GM15510 (cell line): ENCODE measurements around the gene KRTAP12-2.
"Not testable (repeated sequence)": the region's sequence is repeated elsewhere in the genome, so short reads cannot be mapped to it uniquely, and the experiment has no call there.

ENCODE experiments used
- POLR2A ChIP-seq: IDR thresholded peaks from 3 replicates; pipeline ENCODE4 v1.6.1; 2011; ENCODE audit warnings: borderline replicate concordance; ENCODE audit not compliant: insufficient read length; ENCODE audit errors: extremely low read depth

KRTAP12-2 gene

GRCh38 chr21:44650265-44650972, 16.3 kb downstream of the KRTAP12-2 start:
- no peak for TF ChIP-seq POLR2A

GRCh38 chr21:44649521-44650100, 17.1 kb downstream of the KRTAP12-2 start:
- no peak for TF ChIP-seq POLR2A

GRCh38 chr21:44648557-44649311, 18.0 kb downstream of the KRTAP12-2 start:
- no peak for TF ChIP-seq POLR2A

- no peak for TF ChIP-seq POLR2A
Observed at GRCh38 chr21:44647222-44647552, 19.5 kb downstream of the KRTAP12-2 start.

GRCh38 chr21:44646366-44647221, 20.1 kb downstream of the KRTAP12-2 start, which contains the start of gene KRTAP10-11:
Gene KRTAP10-11 (plus strand): TSS chr21:44646414. CDS start chr21:44646459, 45 bp downstream.
- TF ChIP-seq POLR2A: not testable (repeated sequence)

- TF ChIP-seq POLR2A: no peak
Observed at GRCh38 chr21:44644878-44645277, 21.8 kb downstream of the KRTAP12-2 start.

GRCh38 chr21:44643741-44644310, 22.9 kb downstream of the KRTAP12-2 start:
- TF ChIP-seq POLR2A: no peak

GRCh38 chr21:44640761-44641160, 26.0 kb downstream of the KRTAP12-2 start:
- no peak for TF ChIP-seq POLR2A

- no peak for TF ChIP-seq POLR2A
Observed at GRCh38 chr21:44639331-44639655, 27.4 kb downstream of the KRTAP12-2 start.

- no peak for TF ChIP-seq POLR2A
Observed at GRCh38 chr21:44637018-44637850, 29.5 kb downstream of the KRTAP12-2 start, which contains the start of gene KRTAP10-10. Gene KRTAP10-10 (plus strand): TSS chr21:44637356. CDS start chr21:44637418, 62 bp downstream.

- TF ChIP-seq POLR2A: no peak
Observed at GRCh38 chr21:44636209-44637017, 30.3 kb downstream of the KRTAP12-2 start.

GRCh38 chr21:44632067-44632466, 34.7 kb downstream of the KRTAP12-2 start:
- no peak for TF ChIP-seq POLR2A

- TF ChIP-seq POLR2A: no peak
Observed at GRCh38 chr21:44630440-44630839, 36.3 kb downstream of the KRTAP12-2 start.
